ENCODE results near the gene BRSK2.

- TF ChIP-seq, protein P1, sequence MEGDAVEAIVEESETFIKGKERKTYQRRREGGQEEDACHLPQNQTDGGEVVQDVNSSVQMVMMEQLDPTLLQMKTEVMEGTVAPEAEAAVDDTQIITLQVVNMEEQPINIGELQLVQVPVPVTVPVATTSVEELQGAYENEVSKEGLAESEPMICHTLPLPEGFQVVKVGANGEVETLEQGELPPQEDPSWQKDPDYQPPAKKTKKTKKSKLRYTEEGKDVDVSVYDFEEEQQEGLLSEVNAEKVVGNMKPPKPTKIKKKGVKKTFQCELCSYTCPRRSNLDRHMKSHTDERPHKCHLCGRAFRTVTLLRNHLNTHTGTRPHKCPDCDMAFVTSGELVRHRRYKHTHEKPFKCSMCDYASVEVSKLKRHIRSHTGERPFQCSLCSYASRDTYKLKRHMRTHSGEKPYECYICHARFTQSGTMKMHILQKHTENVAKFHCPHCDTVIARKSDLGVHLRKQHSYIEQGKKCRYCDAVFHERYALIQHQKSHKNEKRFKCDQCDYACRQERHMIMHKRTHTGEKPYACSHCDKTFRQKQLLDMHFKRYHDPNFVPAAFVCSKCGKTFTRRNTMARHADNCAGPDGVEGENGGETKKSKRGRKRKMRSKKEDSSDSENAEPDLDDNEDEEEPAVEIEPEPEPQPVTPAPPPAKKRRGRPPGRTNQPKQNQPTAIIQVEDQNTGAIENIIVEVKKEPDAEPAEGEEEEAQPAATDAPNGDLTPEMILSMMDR (IDR thresholded peaks at IDR 0.05; ENCODE audit: low read length): no peak
- no peak for TF ChIP-seq EZH2 (IDR thresholded peaks at IDR 0.05; ENCODE audit: borderline replicate concordance, low read length)
Observed at GRCh38 chr11:1368216-1368615, 21.5 kb upstream of the BRSK2 start.
